ENCODE measurements around the gene VPS37C. TPM values are rescaled to one million over a fixed set of nuclear protein-coding genes. Genes with fewer than 3 reads are reported as not detected.

Gene VPS37C
- total RNA-seq, 3 donors from 2014 or later (not counting 1 experiment from before 2014, with no cell fraction given), result 6.4 to 6.9 (median 6.5) TPM

GRCh38 chr11:61189933-61190332 lies 28.7 kb upstream of the VPS37C start:
- H3K27me3 Mint-ChIP-seq (ENCODE audit: low read depth in 2 of 2), result peaks cover 0 to 3% of the 10 kb centered on the region in 2 donors
- H3K4me1 Mint-ChIP-seq, result peaks cover 4 to 5% of the 10 kb centered on the region in 2 donors
- no peak overlapping the region for H3K4me3 Mint-ChIP-seq
- ATAC-seq (no peak), DNase-seq (no peak)
- Histone ChIP-seq H3K9me3 (ENCODE audit: control insufficient read depth, insufficient read depth, low read length) (no peaks in the 10 kb centered on the region), H3K4me3 (ENCODE audit: low read length) (no peak overlapping the region), H3K36me3 (ENCODE audit: control insufficient read depth, insufficient read depth, low read length) (no peaks in the 10 kb centered on the region), H3K27ac (ENCODE audit: low read length) (no peak overlapping the region), H3K4me1 (ENCODE audit: control insufficient read depth, insufficient read depth, low read length) (no peaks in the 10 kb centered on the region), H3K27me3 (ENCODE audit: control insufficient read depth, insufficient read depth, low read length) (no peaks in the 10 kb centered on the region)
- no peaks in the 10 kb centered on the region for H3K36me3 Mint-ChIP-seq
- no peaks in the 10 kb centered on the region for H3K9me3 Mint-ChIP-seq
- TF ChIP-seq CTCF (IDR thresholded peaks at IDR 0.05), result no peak
- 82% methylated on average over 8 of the region's 8 CpGs for WGBS (ENCODE audit: insufficient coverage)
- intact Hi-C loops (cut with micrococcal nuclease), result no loop called here
- no peak overlapping the region for H3K27ac Mint-ChIP-seq

DNA sequence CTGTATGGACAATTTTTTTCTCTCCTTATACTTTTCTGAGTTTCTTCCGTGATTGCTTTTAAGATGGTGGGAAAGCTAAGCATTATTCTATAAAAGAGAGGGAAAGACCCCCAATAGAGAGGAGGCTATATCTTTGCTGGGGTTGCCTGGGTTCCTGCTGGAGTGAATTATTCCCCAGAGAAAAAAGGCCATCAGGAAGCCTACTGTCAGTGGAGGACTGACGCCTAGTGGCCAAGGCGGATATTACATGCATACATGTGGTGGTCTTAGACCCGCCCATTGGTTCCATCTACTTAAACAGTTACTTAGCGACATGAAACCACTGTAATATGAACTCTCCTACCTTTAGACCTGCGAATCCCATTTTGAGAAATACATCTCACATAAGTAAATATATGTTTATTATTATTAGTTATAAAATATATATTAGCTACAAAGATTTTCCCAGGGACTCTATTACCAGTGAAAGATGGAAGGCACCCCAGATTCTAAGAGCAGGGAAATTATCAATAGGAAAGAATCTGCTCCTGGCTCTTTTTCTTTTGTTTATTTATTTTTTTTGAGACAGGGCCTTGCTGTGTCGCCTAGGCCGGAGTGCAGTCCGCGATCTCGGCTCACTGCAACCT lies 26.4 kb upstream of the VPS37C start:
- no peaks in the 10 kb centered on the region for H3K27me3 ChIP-seq (ENCODE audit: control insufficient read depth, insufficient read depth, low read length)
- Mint-ChIP-seq H3K4me3 (no peak overlapping the region), H3K27ac (no peak overlapping the region), H3K27me3 (ENCODE audit: low read depth in 2 of 2) (no peaks in the 10 kb centered on the region), H3K9me3 (no peaks in the 10 kb centered on the region), H3K36me3 (no peaks in the 10 kb centered on the region), H3K4me1 (peaks cover 4 to 5% of the 10 kb centered on the region in 2 donors)
- no peaks in the 10 kb centered on the region for H3K4me1 ChIP-seq (ENCODE audit: control insufficient read depth, insufficient read depth, low read length)
- peak; percentile 83 to 99 (median 98) for ATAC-seq
- no peaks in the 10 kb centered on the region for H3K9me3 ChIP-seq (ENCODE audit: control insufficient read depth, insufficient read depth, low read length)
- intact Hi-C loops (cut with micrococcal nuclease), result loop anchor here (1.0 to 2.0 kb wide), 3 partner anchors 58 to 356 kb away; partner anchors contain the start of gene CD6
- TF ChIP-seq CTCF (IDR thresholded peaks at IDR 0.05), result peak; percentile 98
- H3K4me3 ChIP-seq (ENCODE audit: low read length), result no peak overlapping the region
- peak; percentile 70 to 92 for DNase-seq
- H3K27ac ChIP-seq (ENCODE audit: low read length), result no peak overlapping the region
- H3K36me3 ChIP-seq (ENCODE audit: control insufficient read depth, insufficient read depth, low read length), result no peaks in the 10 kb centered on the region
- WGBS (ENCODE audit: insufficient coverage), result 61% methylated on average over 8 of the region's 11 CpGs

- Histone ChIP-seq H3K27ac (ENCODE audit: low read length) (no peak overlapping the region), H3K36me3 (ENCODE audit: control insufficient read depth, insufficient read depth, low read length) (no peaks in the 10 kb centered on the region), H3K9me3 (ENCODE audit: control insufficient read depth, insufficient read depth, low read length) (no peaks in the 10 kb centered on the region), H3K4me1 (ENCODE audit: control insufficient read depth, insufficient read depth, low read length) (no peaks in the 10 kb centered on the region), H3K27me3 (ENCODE audit: control insufficient read depth, insufficient read depth, low read length) (no peaks in the 10 kb centered on the region), H3K4me3 (ENCODE audit: low read length) (no peak overlapping the region)
- peaks cover 4 to 5% of the 10 kb centered on the region in 2 donors for H3K4me1 Mint-ChIP-seq
- H3K4me3 Mint-ChIP-seq, result no peak overlapping the region
- DNase-seq (no peak), ATAC-seq (no peak)
- H3K36me3 Mint-ChIP-seq, result no peaks in the 10 kb centered on the region
- intact Hi-C loops (cut with micrococcal nuclease), result loop anchor here (2.0 kb wide), 1 partner anchor 216 kb away; the partner anchor contains the start of gene CD6
- no peak overlapping the region for H3K27ac Mint-ChIP-seq
- TF ChIP-seq CTCF (IDR thresholded peaks at IDR 0.05), result no peak
- 90% methylated on average over 8 of the region's 8 CpGs for WGBS (ENCODE audit: insufficient coverage)
- no peaks in the 10 kb centered on the region for H3K9me3 Mint-ChIP-seq
- no peaks in the 10 kb centered on the region for H3K27me3 Mint-ChIP-seq (ENCODE audit: low read depth in 2 of 2)
Observed at GRCh38 chr11:61186504-61186903, 25.3 kb upstream of the VPS37C start.

GRCh38 chr11:61183645-61184044 lies 22.4 kb upstream of the VPS37C start:
- Mint-ChIP-seq H3K4me1 (peaks cover 4 to 5% of the 10 kb centered on the region in 2 donors), H3K4me3 (no peak overlapping the region), H3K27me3 (ENCODE audit: low read depth in 2 of 2) (peaks cover 0 to 7% of the 10 kb centered on the region in 2 donors), H3K27ac (no peak overlapping the region), H3K9me3 (no peaks in the 10 kb centered on the region), H3K36me3 (no peaks in the 10 kb centered on the region)
- WGBS (ENCODE audit: insufficient coverage), result 88% methylated on average over 4 of the region's 4 CpGs
- H3K9me3 ChIP-seq (ENCODE audit: control insufficient read depth, insufficient read depth, low read length), result no peaks in the 10 kb centered on the region
- H3K27ac ChIP-seq (ENCODE audit: low read length), result no peak overlapping the region
- no peak for DNase-seq
- intact Hi-C loops (cut with micrococcal nuclease), result no loop called here
- H3K4me1 ChIP-seq (ENCODE audit: control insufficient read depth, insufficient read depth, low read length), result no peaks in the 10 kb centered on the region
- H3K36me3 ChIP-seq (ENCODE audit: control insufficient read depth, insufficient read depth, low read length), result no peaks in the 10 kb centered on the region
- no peak for TF ChIP-seq CTCF (IDR thresholded peaks at IDR 0.05)
- no peak overlapping the region for H3K4me3 ChIP-seq (ENCODE audit: low read length)
- no peak for ATAC-seq
- H3K27me3 ChIP-seq (ENCODE audit: control insufficient read depth, insufficient read depth, low read length), result no peaks in the 10 kb centered on the region
